Adrenal gland (tissue), 5 donors: ENCODE measurements around the gene OGDH.
A peak's percentile ranks its signal among the peaks of the same experiment; 100 is the strongest.

Source experiments
- CTCF ChIP-seq, 6 experiments: fragments of 450-650 bp in 4 of 6; fragments of 200-600 bp in 2 of 6; sonication (generic) in 1 of 6; IDR thresholded peaks; 1 replicate in 5 of 6; 2 replicates in 1 of 6; pipeline versions ENCODE4 v1.5.1 to v1.8.0; 2016 to 2021; ENCODE audit warnings: antibody characterized with exemption in 6 of 6, mild to moderate bottlenecking in 2 of 6, moderate library complexity in 1 of 6
- POLR2A ChIP-seq, 2 donors: fragments of 450-650 bp; IDR thresholded peaks; one replicate each; pipeline ENCODE4 v1.6.1; 2017; ENCODE audit warnings: antibody characterized with exemption in 2 of 2, mild to moderate bottlenecking in 2 of 2, moderate library complexity in 1 of 2
- donor health status: DM: no; HTN: no; CAD: no.

DNA sequence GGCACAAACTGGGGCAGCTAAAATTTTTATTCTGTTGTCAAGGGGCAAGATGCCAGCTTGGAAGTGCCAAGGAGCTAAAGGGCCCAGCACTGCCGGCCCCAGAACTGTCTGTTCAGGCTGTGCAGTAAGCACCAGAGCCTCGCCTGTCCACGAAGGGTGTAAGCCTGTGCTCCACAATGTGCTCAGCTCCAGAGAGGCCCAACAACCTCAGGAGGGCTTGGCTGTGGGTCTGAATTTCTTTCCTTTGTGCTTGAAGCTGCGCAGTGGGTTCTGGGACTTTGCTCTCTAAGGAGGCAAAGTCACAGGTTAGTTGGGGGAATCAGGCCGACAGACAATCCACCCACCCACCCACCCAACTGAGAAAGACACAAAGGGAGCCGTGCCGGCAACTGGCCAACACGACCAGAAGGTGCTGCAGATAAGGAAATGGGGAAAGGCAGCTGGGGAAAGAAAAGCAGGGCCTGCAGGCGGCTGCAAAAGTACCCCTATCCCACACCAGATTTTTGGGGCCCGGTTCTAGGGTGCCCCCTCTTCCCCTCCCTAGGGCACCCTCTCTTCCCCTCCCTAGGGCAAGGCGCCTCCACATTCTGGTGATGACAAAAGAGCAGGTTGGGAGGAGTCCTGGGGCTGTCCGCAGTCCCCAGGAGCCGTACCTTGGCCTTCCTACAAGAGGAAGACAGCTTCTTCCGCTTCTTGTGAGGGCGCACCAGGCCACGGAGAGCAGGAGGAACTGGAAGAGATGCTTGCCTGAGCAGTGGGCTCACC lies 40.5 kb upstream of the OGDH start:
- TF ChIP-seq CTCF (IDR thresholded peaks at IDR 0.05) (peak in 2 of 6 experiments; percentile 21 to 35), POLR2A (IDR thresholded peaks at IDR 0.05) (no peak)
